22Rv1 (cell line): ENCODE data around the gene KANSL1.
A peak's percentile ranks its signal among the peaks of the same experiment; 100 is the strongest.
"Not testable (repeated sequence)": the region's sequence is repeated elsewhere in the genome, so short reads cannot be mapped to it uniquely, and the experiment has no call there.

ENCODE experiments used
- H3K27ac ChIP-seq: fragments of 450-650 bp; 2 replicates; pipeline ENCODE4 v1.5.1; 2017
- ZFX ChIP-seq: fragments of 450-650 bp; IDR thresholded peaks from 2 replicates; pipeline ENCODE4 v1.6.1; 2017; ENCODE audit warnings: antibody characterized with exemption, borderline replicate concordance
- TF ChIP-seq, protein P1 (sequence below): fragments of 450-650 bp; IDR thresholded peaks from 2 replicates; pipeline ENCODE4 v1.5.1; 2017; ENCODE audit warnings: mild to moderate bottlenecking

The KANSL1 gene

DNA sequence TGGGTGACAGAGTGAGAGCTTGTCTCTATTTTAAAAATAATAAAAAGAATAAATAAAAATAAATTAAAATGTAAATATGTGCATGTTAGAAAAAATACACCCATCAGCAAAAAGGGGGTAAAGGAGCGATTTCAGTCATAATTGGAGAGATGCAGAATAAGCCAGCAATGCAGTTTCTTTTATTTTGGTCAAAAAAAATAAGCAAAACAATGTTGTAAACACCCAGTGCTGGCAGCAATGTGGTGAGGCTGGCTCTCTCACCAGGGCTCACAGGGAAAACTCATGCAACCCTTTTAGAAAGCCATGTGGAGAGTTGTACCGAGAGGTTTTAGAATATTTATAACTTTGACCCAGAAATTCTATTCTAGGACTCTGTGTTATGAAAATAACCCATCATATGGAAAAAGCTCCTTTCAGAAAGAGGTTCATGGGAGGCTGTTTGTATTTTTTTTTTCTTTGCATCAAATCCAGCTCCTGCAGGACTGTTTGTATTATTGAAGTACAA lies 185.7 kb downstream of the KANSL1 start:
- no peak overlapping the region for H3K27ac ChIP-seq
- TF ChIP-seq, protein P1, sequence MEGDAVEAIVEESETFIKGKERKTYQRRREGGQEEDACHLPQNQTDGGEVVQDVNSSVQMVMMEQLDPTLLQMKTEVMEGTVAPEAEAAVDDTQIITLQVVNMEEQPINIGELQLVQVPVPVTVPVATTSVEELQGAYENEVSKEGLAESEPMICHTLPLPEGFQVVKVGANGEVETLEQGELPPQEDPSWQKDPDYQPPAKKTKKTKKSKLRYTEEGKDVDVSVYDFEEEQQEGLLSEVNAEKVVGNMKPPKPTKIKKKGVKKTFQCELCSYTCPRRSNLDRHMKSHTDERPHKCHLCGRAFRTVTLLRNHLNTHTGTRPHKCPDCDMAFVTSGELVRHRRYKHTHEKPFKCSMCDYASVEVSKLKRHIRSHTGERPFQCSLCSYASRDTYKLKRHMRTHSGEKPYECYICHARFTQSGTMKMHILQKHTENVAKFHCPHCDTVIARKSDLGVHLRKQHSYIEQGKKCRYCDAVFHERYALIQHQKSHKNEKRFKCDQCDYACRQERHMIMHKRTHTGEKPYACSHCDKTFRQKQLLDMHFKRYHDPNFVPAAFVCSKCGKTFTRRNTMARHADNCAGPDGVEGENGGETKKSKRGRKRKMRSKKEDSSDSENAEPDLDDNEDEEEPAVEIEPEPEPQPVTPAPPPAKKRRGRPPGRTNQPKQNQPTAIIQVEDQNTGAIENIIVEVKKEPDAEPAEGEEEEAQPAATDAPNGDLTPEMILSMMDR: no peak
- TF ChIP-seq ZFX: no peak

DNA sequence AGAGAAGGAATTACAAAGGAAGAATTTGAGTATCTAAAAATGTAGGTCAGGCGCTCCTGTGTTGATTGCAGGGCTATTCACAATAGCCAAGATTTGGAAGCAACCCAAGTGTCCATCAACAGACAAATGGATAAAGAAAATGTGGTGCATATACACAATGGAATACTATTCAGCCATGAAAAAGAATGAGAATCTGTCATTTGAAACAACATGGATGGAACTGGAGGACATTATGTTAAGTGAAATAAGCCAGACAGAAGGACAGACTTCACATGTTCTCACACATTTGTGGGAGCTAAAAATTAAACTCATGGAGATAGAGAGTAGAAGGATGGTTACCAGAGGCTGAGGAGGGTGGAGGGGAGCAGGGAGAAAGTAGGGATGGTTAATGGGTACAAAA lies 187.1 kb downstream of the KANSL1 start:
- H3K27ac ChIP-seq: not testable (repeated sequence)

DNA sequence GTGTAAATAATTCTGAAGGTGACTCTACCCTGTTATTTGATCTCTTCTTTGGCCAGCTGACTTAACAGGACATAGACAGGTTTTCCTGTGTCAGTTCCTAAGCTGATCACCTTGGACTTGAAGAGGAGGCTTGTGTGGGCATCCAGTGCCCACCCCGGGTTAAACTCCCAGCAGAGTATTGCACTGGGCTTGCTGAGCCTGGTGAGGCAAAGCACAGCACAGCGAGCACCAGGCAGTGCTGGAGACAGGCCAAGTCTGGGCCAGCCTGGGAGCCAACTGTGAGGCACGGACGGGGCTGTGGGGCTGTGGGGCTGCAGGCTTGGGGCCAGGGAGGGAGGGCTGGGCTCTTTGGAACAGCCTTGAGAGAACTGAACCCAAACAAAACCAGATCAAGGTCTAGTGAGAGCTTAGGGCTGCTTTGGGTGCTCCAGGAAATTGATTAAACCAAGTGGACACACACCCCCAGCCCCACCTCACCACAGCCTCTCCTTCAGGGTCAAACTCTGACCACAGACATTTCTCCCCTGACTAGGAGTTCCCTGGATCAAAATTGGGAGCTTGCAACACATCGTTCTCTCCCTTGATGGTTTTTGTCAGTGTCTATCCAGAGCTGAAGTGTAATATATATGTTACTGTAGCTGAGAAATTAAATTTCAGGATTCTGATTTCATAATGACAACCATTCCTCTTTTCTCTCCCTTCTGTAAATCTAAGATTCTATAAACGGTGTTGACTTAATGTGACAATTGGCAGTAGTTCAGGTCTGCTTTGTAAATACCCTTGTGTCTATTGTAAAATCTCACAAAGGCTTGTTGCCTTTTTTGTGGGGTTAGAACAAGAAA lies 189.1 kb downstream of the KANSL1 start:
- TF ChIP-seq, protein P1: no peak
- no peak for TF ChIP-seq ZFX
- no peak overlapping the region for H3K27ac ChIP-seq

DNA sequence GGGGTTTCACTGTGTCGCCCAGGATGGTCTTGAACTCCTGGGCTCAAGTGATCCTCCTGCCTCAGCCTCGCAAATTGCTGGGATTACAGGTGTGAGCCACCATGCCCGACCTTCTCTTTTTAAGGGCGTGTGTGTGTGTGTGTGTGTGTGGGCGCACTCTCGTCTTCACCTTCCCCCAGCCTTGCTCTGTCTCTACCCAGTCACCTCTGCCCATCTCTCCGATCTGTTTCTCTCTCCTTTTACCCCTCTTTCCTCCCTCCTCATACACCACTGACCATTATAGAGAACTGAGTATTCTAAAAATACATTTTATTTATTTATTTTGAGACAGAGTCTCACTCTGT lies 190.3 kb downstream of the KANSL1 start:
- TF ChIP-seq, protein P1: no peak
- no peak for TF ChIP-seq ZFX
- no peak overlapping the region for H3K27ac ChIP-seq

DNA sequence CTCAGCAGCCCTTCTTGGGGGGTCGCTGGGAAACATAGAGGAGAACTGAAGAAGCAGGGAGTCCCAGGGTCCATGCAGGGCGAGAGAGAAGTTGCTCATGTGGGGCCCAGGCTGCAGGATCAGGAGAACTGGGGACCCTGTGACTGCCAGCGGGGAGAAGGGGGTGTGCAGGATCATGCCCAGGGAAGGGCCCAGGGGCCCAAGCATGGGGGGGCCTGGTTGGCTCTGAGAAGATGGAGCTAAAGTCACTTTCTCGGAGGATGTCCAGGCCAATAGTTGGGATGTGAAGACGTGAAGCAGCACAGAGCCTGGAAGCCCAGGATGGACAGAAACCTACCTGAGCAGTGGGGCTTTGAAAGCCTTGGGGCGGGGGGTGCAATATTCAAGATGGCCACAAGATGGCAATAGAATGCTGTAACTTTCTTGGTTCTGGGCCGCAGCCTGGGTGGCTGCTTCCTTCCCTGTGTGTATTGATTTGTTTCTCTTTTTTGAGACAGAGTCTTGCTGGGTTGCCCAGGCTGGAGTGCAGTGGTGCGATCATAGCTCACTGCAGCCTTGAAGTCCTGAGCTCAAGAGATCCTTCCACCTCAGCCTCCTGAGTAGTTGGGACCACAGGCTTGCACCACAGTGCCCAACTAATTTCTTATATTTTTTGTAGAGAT lies 190.8 kb downstream of the KANSL1 start:
- H3K27ac ChIP-seq: no peak overlapping the region
- TF ChIP-seq, protein P1: peak; percentile 82
- no peak for TF ChIP-seq ZFX

DNA sequence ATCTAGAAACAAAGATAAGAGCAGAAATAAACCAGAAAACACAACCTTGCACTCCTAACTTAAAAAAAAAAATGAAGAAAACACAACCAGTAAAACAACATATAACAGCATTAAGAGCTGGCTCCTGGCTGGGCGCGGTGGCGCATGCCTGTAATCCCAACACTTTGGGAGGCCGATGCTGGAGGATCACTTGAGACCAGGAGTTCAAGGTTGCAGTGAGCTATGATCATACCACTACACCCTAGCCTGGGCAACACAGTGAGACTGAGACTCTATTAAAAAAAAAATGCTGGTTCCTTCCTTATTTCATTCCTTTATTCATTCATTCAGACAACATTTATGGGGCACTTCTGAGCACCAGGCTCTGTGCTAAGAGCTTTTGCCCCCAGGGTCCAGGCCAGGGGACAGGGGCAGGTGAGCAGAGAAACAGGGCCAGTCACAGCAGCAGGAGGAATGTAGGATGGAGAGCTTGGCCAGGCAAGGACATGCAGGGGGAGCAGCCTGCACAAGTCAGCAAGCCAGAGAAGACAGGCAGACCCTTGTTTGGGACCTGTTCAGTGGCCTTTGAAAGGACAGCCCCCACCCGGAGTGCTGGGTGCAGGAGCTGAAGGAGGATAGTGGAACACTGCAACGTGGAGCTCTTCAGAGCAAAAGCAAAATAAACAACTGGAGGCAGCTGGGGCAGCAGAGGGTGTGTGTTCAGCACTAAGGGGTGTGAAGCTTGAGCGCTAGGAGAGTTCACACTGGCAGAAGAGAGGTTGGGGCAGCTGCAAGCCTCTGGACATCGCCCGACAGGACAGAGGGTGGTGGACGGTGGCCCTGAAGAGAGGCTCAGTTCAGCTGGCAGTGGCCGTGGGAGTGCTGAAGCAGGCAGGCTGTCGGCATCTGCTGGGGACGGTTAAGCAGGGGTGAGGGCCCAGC lies 191.6 kb downstream of the KANSL1 start:
- H3K27ac ChIP-seq: no peak overlapping the region
- TF ChIP-seq ZFX: no peak
- TF ChIP-seq, protein P1: no peak

DNA sequence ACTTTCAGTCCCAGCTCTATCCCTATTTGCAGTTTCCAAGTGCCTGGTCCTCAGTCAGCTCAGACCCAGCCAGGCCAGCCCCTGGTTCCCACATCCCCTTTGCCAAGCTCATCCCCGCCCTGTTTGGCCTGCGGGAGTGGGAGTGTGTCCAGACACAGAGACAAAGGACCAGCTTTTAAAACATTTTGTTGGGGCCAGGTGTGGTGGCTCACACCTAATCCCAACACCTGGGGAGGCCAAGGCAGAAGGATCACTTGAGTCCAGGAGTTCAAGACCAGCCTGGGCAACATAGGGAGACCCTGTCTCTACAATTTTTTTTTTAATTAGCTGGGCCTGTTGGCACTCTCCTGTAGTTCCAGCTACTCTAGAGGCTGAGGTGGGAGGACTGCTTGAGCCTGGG lies 192.5 kb downstream of the KANSL1 start:
- H3K27ac ChIP-seq: no peak overlapping the region
- no peak for TF ChIP-seq ZFX
- TF ChIP-seq, protein P1: no peak
